Activated naive CD8-positive, alpha-beta T cell treated with anti-CD3 and anti-CD28 coated beads, Interleukin-2, amount 10 ng/mL, durations not matched to agents 7 days and 5 days (primary cell): ENCODE measurements around the gene FHIT. TPM values are rescaled to one million over a fixed set of nuclear protein-coding genes. Genes with fewer than 3 reads are reported as not detected.

Experiments
- ATAC-seq: fragments of 150-1000 bp; cut with Tn5 transposase; one replicate; pipeline ENCODE4 v1.10.0; 2021; ENCODE audit warnings: low read depth, moderate library complexity
- POLR2A ChIA-PET: fragments of 350-600 bp; sonication (Branson Sonifier 250); formaldehyde crosslinking; loops from one replicate; lab custom pipeline; 2021; ENCODE audit warnings: antibody characterized with exemption; lab: Charles Lee
- DNase-seq: peaks from one replicate; pipeline ENCODE4 v3.0.0; 2021
- H3K27ac Mint-ChIP-seq: one replicate; pipeline ENCODE4 v1.8.0; 2022; ENCODE audit warnings: mild to moderate bottlenecking, mixed read lengths
- H3K27me3 Mint-ChIP-seq: one replicate; pipeline ENCODE4 v1.8.0; 2022; ENCODE audit warnings: mild to moderate bottlenecking, moderate library complexity, mixed read lengths
- H3K36me3 Mint-ChIP-seq: one replicate; pipeline ENCODE4 v1.8.0; 2021; ENCODE audit warnings: mild to moderate bottlenecking, mixed read lengths
- H3K4me1 Mint-ChIP-seq: one replicate; pipeline ENCODE4 v1.8.0; 2021; ENCODE audit warnings: mixed read lengths
- H3K4me3 Mint-ChIP-seq: one replicate; pipeline ENCODE4 v1.8.0; 2022; ENCODE audit warnings: mild to moderate bottlenecking, moderate library complexity, mixed read lengths
- H3K9me3 Mint-ChIP-seq: one replicate; pipeline ENCODE4 v1.8.0; 2021; ENCODE audit warnings: mixed read lengths
- total RNA-seq, 2 experiments: library from RNA; stranded (reverse); gene quantifications; one replicate each; pipeline ENCODE4 v1.2.3, GENCODE V29; 2021

The FHIT gene
- total RNA-seq, 2 experiments from 2014 or later, result 3.7 to 5.8 TPM

DNA sequence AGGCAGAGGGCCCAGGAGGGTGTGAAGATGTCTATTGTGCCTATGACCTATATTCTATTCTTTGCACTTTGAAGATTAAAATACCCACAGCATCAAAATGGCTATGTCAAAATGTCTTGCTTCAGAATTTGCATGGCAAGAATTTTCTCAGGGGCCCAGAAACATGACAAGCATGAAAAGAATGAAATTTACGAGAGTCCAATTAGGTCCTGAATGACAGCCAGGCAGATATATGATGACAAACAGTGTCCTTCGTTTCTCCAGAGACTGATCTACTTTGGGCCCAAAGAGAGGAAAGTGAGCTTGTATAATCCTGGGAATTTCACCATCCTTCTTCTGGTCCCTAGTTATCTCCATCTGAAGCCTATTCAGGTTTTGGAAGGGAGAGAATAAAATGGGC lies 609.9 kb downstream of the FHIT start:
- no peak overlapping the region for H3K27ac Mint-ChIP-seq
- H3K9me3 Mint-ChIP-seq, result peaks cover 4% of the 10 kb centered on the region
- POLR2A ChIA-PET, result no interaction called here
- H3K36me3 Mint-ChIP-seq, result peaks cover 1% of the 10 kb centered on the region
- H3K4me3 Mint-ChIP-seq, result no peak overlapping the region
- H3K27me3 Mint-ChIP-seq, result no peaks in the 10 kb centered on the region
- DNase-seq, result no peak
- no peaks in the 10 kb centered on the region for H3K4me1 Mint-ChIP-seq
- ATAC-seq, result no peak

DNA sequence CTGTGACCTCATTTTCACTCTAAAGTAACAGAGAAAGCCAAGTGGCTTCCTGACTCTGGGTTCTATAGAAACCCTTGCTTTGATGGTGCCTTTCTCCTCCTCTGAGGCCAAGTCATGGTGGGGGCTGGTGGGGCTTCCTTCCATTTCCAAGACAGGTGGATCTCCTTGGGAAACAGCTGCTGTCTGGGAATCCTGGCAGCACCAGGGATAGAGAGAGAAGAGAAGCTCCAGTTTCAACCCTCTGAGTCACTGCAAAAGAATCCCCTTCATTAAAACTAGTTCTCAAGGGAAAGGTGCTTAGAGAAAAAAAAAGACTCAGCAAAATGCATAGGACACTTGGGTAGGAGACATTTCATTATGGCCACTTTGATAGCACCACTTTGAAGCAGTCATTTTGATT lies 614.4 kb downstream of the FHIT start:
- no peaks in the 10 kb centered on the region for H3K27me3 Mint-ChIP-seq
- H3K36me3 Mint-ChIP-seq, result no peaks in the 10 kb centered on the region
- H3K27ac Mint-ChIP-seq, result no peak overlapping the region
- no peak for DNase-seq
- no peak overlapping the region for H3K4me3 Mint-ChIP-seq
- peaks cover 2% of the 10 kb centered on the region for H3K9me3 Mint-ChIP-seq
- POLR2A ChIA-PET, result no interaction called here
- no peak for ATAC-seq
- no peaks in the 10 kb centered on the region for H3K4me1 Mint-ChIP-seq

DNA sequence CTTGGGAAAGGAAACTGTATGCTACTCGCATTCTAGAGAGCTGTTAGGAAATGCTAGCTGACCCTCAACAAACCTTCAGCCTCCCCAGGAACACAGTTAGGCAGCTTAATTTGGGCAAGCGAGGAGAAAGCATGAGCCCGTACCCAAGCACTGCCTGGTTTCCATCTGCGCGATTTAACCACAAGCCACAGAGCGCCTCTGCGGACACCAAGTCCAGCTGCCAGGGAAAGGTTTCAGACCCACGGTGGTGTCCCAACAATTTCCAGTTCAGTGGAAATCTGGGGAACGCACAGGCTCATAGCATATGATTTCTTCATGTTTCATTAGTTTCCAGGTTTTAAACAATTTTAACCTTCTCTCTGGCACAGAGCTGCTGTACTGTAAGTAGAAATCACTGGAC lies 617.6 kb downstream of the FHIT start:
- Mint-ChIP-seq H3K36me3 (no peaks in the 10 kb centered on the region), H3K27ac (no peak overlapping the region), H3K27me3 (no peaks in the 10 kb centered on the region), H3K4me3 (no peak overlapping the region), H3K9me3 (peaks cover 4% of the 10 kb centered on the region), H3K4me1 (no peaks in the 10 kb centered on the region)
- DNase-seq, result no peak
- ATAC-seq, result no peak
- POLR2A ChIA-PET, result no interaction called here

DNA sequence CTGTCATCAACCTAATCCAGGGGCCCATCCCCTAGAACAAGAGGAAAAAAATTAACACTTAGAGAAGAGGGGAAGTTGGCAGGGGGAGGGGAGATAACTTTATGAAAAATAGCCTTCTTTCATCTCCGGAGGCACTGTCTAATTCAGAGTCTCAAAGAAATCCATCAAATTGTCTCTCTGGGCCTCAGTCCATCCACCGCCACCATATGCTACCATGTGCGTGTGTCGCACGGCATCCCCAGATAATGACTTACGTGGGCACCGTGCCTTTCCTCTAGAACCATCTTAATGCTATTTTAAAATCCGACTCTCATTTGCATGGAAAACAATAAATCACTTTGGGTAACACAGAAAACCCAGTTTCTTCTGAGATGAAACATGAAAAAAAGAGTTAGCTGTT lies 619.7 kb downstream of the FHIT start:
- Mint-ChIP-seq H3K4me1 (no peaks in the 10 kb centered on the region), H3K27ac (no peak overlapping the region), H3K4me3 (no peak overlapping the region), H3K36me3 (no peaks in the 10 kb centered on the region), H3K9me3 (peaks cover 2% of the 10 kb centered on the region), H3K27me3 (no peaks in the 10 kb centered on the region)
- no peak for ATAC-seq
- POLR2A ChIA-PET, result no interaction called here
- DNase-seq, result no peak

DNA sequence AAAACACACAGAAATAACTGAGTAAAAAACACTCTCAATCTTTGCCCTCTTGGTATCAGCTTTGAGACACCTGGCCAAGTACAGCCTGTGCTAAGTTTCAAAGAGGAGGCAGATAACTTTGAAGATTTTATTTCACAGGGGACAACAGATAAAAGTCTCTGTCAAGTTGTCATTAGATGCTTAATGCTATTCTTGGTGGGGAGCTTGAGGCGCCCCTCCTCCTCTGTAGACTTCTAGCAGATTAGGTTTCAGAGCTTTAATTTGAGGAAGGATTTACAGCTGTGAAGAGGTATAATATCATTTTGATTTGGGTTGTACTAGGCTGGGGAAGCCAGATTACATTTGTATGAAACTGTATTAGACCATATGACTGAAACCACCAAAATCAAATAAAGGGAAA lies 620.3 kb downstream of the FHIT start:
- Mint-ChIP-seq H3K36me3 (no peaks in the 10 kb centered on the region), H3K4me3 (no peak overlapping the region), H3K4me1 (no peaks in the 10 kb centered on the region), H3K9me3 (peaks cover 2% of the 10 kb centered on the region), H3K27me3 (no peaks in the 10 kb centered on the region), H3K27ac (no peak overlapping the region)
- ATAC-seq (no peak), DNase-seq (no peak)
- POLR2A ChIA-PET, result no interaction called here

DNA sequence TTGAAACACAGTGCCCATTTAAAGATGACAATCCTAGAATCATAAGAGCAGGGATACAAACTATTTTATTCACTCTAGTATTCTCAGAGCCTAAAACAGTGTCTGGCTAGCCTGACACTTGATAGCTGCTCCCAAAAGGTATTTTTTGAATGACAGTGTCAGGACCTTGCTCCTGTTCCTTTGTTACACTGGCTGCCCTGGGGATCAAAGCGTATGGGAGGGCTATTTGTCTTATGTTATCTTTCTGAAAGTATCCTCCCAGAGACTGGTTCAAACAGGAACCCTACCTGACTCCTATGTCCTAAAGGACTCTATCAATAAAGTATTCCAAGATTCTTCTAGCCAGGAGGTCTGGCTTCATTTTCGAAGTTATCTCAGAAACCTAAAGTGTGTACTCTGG lies 621.4 kb downstream of the FHIT start:
- ATAC-seq (no peak), DNase-seq (no peak)
- H3K27me3 Mint-ChIP-seq, result no peaks in the 10 kb centered on the region
- peaks cover 2% of the 10 kb centered on the region for H3K9me3 Mint-ChIP-seq
- H3K36me3 Mint-ChIP-seq, result no peaks in the 10 kb centered on the region
- H3K27ac Mint-ChIP-seq, result no peak overlapping the region
- POLR2A ChIA-PET, result no interaction called here
- no peaks in the 10 kb centered on the region for H3K4me1 Mint-ChIP-seq
- no peak overlapping the region for H3K4me3 Mint-ChIP-seq

DNA sequence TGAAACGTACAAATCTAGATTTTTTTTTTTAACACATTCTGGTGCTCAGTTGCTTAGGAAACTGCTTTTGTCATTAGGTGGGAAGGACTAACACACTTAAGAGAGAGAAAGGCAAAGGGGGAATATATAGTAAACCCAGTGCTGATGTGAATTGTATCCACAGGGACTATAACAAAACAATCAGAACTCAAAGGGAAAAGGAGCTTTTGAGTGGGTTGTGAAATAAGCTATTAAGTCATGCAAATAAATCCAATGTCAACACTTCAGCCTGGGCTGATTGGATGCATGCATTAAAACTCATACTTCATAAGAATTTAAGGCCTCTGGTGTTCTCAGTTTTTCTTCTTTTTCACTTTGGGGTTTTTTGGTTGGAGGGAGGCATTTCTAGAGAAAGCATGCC lies 628.9 kb downstream of the FHIT start:
- DNase-seq (no peak), ATAC-seq (no peak)
- H3K4me1 Mint-ChIP-seq, result no peaks in the 10 kb centered on the region
- POLR2A ChIA-PET, result no interaction called here
- H3K9me3 Mint-ChIP-seq, result peaks cover 3% of the 10 kb centered on the region
- peaks cover 3% of the 10 kb centered on the region for H3K27me3 Mint-ChIP-seq
- no peak overlapping the region for H3K27ac Mint-ChIP-seq
- H3K4me3 Mint-ChIP-seq, result no peak overlapping the region
- H3K36me3 Mint-ChIP-seq, result no peaks in the 10 kb centered on the region

DNA sequence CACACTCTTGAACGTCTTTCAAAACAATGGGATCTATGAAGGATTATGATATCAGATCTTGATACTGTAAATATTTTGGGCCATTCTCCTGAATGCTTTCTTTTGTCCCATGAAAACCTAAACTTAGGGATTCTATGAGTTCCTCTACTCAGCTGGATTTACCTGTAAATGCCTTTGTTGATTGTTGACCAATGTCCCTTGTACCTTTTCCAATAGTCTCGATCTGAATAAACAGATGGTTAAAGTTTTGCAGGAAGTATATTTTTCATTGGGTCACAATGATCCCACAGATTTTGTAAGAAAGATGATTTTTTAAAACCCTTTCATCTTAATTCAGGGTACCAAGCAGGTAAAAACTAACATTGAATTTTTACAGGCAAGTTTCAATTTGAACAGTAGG lies 634.1 kb downstream of the FHIT start:
- POLR2A ChIA-PET, result no interaction called here
- no peak for ATAC-seq

DNA sequence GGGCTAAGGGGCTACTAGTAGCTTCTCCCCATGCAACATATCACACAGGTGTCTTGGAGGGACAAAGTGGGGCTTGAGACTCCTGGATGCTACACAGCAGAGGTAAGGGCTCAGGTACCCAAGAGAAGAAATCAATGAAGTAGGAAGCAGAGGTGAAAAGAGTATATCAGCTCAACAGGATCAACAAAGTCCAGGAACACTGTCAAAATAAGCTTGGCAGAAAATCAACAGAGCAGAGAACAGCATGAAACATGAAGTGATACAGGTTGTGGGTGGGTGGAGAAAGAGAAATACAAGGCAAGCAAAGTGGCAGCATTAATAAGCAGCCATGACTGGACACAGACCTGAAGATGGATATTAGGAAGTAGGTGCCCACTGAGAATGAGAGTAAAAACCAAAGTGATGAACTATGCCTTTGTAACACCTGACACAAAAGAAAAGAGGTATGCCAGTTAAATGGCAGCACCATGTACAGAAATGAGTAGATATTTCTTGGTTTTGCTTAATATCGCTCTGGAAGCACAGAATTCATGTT lies 637.4 kb downstream of the FHIT start:
- ATAC-seq, result no peak
- Mint-ChIP-seq H3K4me3 (no peak overlapping the region), H3K27ac (no peak overlapping the region), H3K9me3 (peaks cover 7% of the 10 kb centered on the region), H3K36me3 (no peaks in the 10 kb centered on the region), H3K27me3 (no peaks in the 10 kb centered on the region), H3K4me1 (no peaks in the 10 kb centered on the region)
- DNase-seq, result no peak
- POLR2A ChIA-PET, result no interaction called here

More for the DNA sequence above, 634.1 kb downstream of the FHIT start:
- Mint-ChIP-seq H3K9me3 (peaks cover 6% of the 10 kb centered on the region), H3K36me3 (no peaks in the 10 kb centered on the region), H3K4me1 (no peaks in the 10 kb centered on the region), H3K27me3 (peaks cover 3% of the 10 kb centered on the region), H3K27ac (no peak overlapping the region), H3K4me3 (no peak overlapping the region)
- no peak for DNase-seq

DNA sequence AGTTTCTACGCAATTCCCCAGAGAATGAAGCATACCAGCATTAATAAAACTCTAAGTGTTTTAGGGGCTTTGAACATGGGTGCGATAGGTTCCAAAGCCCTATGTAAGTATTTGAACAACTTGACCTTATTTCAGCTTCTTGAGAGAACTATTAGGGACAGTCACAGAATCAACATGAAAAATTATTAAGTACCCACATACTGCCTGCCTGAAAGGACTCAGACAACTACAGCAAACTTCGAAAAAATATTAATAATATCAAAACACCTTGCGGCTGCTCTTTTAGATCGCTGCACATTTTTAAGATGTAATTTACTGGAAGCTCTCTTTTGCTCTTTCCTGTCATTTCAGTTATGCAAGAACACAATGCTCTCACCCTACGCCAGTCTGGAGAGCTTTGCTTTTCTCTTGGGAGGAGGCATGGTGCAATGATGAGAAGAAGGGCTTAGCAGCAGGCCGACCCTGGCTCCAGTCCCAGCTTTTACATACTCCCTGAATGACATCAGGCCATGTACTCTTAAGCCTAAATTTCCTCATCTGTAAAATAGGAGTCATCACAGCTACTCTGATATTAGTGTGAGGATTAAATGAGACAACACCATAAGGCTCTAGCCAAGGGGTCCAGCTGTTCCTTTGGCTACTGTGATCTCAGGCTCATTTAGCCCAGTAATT lies 640.7 kb downstream of the FHIT start:
- H3K4me3 Mint-ChIP-seq, result no peak overlapping the region
- no peaks in the 10 kb centered on the region for H3K27me3 Mint-ChIP-seq
- no peaks in the 10 kb centered on the region for H3K4me1 Mint-ChIP-seq
- no peak overlapping the region for H3K27ac Mint-ChIP-seq
- peaks cover 6% of the 10 kb centered on the region for H3K9me3 Mint-ChIP-seq
- DNase-seq (no peak), ATAC-seq (no peak)
- POLR2A ChIA-PET, result no interaction called here
- H3K36me3 Mint-ChIP-seq, result no peaks in the 10 kb centered on the region

DNA sequence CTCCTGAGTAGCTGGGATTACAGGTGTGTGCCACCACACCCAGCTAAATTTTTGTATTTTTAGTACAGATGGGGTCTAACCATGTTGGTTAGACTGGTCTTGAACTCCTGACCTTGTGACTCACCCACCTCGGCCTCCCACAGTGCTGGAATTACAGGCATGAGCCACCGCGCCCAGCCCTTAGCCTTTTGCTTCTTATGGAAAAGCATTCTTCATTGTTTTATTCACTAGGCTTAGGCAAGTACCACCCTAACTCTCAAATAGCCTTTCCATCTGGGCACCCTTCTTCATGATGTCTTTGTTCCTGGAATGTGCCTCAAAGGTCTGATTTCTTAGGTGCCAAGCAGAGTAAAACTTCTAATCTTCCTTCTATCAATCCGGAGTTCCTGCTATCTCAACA lies 641.8 kb downstream of the FHIT start:
- no peaks in the 10 kb centered on the region for H3K27me3 Mint-ChIP-seq
- ATAC-seq (no peak), DNase-seq (no peak)
- no peak overlapping the region for H3K27ac Mint-ChIP-seq
- no peaks in the 10 kb centered on the region for H3K36me3 Mint-ChIP-seq
- H3K4me1 Mint-ChIP-seq, result no peaks in the 10 kb centered on the region
- H3K4me3 Mint-ChIP-seq, result no peak overlapping the region
- H3K9me3 Mint-ChIP-seq, result peaks cover 6% of the 10 kb centered on the region
- POLR2A ChIA-PET, result no interaction called here

DNA sequence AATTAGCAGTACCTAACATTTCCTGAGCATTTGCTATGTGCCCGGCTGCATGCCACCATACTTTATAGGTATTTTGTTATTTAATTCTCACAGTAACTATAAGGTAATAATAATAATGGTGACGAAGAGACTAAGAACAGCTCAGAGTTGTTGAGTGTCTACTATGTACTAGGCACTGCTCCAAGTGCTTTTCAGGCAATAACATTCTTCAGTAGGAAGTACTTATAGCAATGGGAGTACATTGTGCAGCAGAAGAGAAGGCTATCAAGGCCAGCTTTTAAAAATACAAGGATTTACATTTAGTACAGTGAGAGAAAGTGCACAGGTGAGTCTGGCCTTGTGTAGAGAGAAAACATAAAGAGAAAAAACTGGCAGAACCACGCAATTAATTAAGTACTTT lies 647.4 kb downstream of the FHIT start:
- POLR2A ChIA-PET, result no interaction called here
- no peak overlapping the region for H3K27ac Mint-ChIP-seq
- ATAC-seq (no peak), DNase-seq (no peak)
- H3K4me3 Mint-ChIP-seq, result no peak overlapping the region
- H3K4me1 Mint-ChIP-seq, result peaks cover 6% of the 10 kb centered on the region
- no peaks in the 10 kb centered on the region for H3K9me3 Mint-ChIP-seq
- no peaks in the 10 kb centered on the region for H3K27me3 Mint-ChIP-seq
- no peaks in the 10 kb centered on the region for H3K36me3 Mint-ChIP-seq

DNA sequence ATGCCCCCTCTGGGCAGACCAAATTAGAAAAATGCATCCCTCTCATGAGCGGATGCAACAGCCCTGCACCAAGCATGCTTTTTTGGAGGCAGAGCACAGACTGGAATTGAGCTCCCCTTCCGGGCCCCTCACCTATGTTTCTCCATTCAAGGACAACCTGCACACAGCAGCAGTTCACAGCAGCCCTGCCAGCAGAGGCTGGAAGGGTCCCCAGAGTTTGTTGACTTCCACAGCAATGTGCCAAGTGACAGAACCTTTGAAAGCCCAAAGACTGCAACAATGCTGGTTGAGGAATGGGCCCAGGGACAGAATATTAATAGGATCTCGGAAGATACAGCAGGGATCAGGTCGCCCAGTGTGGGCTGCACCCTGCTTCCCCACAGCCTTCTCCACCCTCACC lies 650.4 kb downstream of the FHIT start:
- H3K9me3 Mint-ChIP-seq, result no peaks in the 10 kb centered on the region
- no peaks in the 10 kb centered on the region for H3K27me3 Mint-ChIP-seq
- POLR2A ChIA-PET, result no interaction called here
- no peaks in the 10 kb centered on the region for H3K36me3 Mint-ChIP-seq
- DNase-seq, result no peak
- no peak for ATAC-seq
- no peak overlapping the region for H3K4me3 Mint-ChIP-seq
- no peak overlapping the region for H3K27ac Mint-ChIP-seq
- peaks cover 6% of the 10 kb centered on the region for H3K4me1 Mint-ChIP-seq

DNA sequence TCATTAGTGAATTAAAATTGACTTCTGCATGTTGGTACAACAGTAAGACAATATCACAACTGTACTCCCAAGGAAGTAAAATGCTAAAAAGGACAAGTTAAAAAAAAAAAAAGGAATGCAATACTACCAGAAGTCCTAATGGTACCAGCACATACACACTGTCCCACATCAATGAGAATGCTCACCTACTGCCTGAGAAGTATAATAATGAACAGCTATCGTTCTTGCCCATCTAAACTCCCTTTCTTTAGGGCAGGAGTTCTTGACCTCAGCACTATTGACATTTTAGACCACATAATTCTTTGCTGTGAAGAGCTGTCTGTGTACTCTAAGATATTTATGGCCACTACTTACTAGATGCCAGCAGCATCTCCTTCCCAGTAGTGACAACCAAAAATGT lies 651.7 kb downstream of the FHIT start:
- no peak for ATAC-seq
- no peak for DNase-seq
- Mint-ChIP-seq H3K9me3 (no peaks in the 10 kb centered on the region), H3K27me3 (no peaks in the 10 kb centered on the region), H3K4me1 (peaks cover 6% of the 10 kb centered on the region), H3K27ac (no peak overlapping the region), H3K4me3 (no peak overlapping the region), H3K36me3 (no peaks in the 10 kb centered on the region)
- POLR2A ChIA-PET, result no interaction called here
